ENCODE measurements around the gene RNPEPL1.

Gene RNPEPL1

DNA sequence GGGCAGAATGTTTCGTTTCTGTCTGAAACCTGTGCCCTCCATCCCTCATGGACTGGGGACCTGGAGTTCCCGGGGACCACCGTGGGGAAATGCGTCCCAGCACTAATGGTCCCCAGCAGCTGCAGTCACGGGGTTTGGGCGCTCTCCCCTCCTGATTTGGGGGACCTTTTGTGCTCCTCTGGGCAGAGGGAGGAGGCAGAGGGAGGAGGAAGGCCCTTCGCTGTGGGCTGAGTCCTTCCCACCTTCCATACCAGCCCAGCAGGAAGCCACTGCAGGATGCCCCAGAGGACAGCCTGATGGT, 60.2 kb downstream of the RNPEPL1 start:
- DNase-seq, result no peak

DNA sequence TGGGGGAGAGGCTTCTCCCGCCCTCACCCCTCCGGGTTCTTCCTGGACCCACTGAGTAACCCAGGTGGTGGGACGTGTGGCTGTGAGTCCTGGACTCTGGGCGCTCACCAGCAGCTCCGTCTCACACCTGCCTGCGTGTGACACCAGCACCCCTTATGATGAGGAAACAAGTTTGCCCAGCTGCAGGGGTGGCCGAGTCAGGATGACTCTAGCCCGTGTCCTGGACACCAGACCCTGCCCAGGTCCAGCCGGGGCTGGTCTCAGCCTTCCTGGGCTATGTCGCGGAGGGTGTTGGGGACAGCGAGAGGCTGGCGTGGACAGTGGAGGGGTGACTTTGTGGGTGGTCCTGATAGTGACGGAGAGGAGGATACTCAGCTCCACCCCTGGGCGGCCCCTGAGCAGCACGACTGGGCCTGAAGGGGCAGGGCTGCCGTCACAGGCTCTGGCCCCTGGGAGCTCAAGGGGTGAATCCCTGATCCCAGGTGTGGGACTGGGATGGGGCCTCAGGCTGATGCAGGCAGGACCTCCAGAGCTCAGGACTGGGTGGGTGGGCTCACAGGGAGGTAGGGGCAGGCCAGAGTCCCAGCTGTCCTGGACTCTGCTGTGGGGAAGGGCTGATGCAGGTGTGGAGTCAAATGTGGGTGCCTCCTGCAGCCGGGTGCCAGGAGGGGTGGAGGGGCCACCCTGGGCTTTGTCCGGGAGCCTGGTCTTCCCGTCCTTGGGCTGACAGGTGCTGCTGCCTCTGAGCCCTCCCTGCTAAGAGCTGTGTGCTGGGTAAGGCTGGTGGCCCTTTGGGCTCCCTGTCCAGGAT, 60.7 kb downstream of the RNPEPL1 start:
- DNase-seq, result no peak

- no peak for DNase-seq
These were observed 61.3 kb downstream of the RNPEPL1 start for GRCh38 chr2:240629619-240629967.

GRCh38 chr2:240629968-240630770, 61.9 kb downstream of the RNPEPL1 start:
- DNase-seq, result no peak

Measured in RPMI8226 (cell line).